ENCODE measurements around the gene KNSTRN. TPM values are rescaled to one million over a fixed set of nuclear protein-coding genes. Genes with fewer than 3 reads are reported as not detected.

The KNSTRN gene, protein sequence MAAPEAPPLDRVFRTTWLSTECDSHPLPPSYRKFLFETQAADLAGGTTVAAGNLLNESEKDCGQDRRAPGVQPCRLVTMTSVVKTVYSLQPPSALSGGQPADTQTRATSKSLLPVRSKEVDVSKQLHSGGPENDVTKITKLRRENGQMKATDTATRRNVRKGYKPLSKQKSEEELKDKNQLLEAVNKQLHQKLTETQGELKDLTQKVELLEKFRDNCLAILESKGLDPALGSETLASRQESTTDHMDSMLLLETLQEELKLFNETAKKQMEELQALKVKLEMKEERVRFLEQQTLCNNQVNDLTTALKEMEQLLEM
- total RNA-seq (10 to 100 TPM in 4 of 7 donors, 1 to 10 TPM in 3; 8.3 to 16.8 (median 11.5) TPM), polyA plus RNA-seq (10 to 100 TPM in 1 of 3 donors, 1 to 10 TPM in 2; 6.0 to 10.3 (median 9.0) TPM)
- long read RNA-seq, donor 1, transcript KNSTRN-201 (9 exons, 1,714 nt) = major isoform, 10 of 11 reads
- long read RNA-seq, donor 1, partial matches to known transcripts = 0 of 11 reads
- long read RNA-seq, donor 1, other reads (novel, unspliced or antisense) = 0 of 11 reads
- long read RNA-seq, donor 2, transcript KNSTRN-201 (9 exons, 1,714 nt) = major isoform, 10 of 10 reads
- long read RNA-seq, donor 2, partial matches to known transcripts = 0 of 10 reads
- long read RNA-seq, donor 2, other reads (novel, unspliced or antisense) = 0 of 10 reads

- Histone ChIP-seq H3K4me3 (peak within 1 kb of the TSS; percentile 64 to 98 (median 80)), H3K9me3 (no peaks in the 10 kb centered on the region), H3K36me3 (peaks cover 3 to 23% (median 13%) of the 10 kb centered on the region in 6 donors), H3K4me1 (peaks cover 0 to 42% (median 23%) of the 10 kb centered on the region in 6 donors), H3K27ac (peak within 1 kb of the TSS in 6 of 8 donors; percentile 39 to 81 (median 66)), H3K27me3 (replicated peaks in 1 of 7) (no peaks in the 10 kb centered on the region)
- WGBS, 5 donors = 6 to 10% (median 6%) methylated on average over 37 to 57 of the region's 57 CpGs
- intact Hi-C loops (cut with DNase I; ENCODE audit: low total_unique reads) = no loop called here
- peak; percentile 96 for DNase-seq
- TF ChIP-seq POLR2A (IDR thresholded peaks at IDR 0.05) = peak in 1 of 3 donors; percentile 6
- peak; percentile 71 to 81 (median 74) for TF ChIP-seq POLR2AphosphoS5 (IDR thresholded peaks at IDR 0.05)
- TF ChIP-seq, protein P1, sequence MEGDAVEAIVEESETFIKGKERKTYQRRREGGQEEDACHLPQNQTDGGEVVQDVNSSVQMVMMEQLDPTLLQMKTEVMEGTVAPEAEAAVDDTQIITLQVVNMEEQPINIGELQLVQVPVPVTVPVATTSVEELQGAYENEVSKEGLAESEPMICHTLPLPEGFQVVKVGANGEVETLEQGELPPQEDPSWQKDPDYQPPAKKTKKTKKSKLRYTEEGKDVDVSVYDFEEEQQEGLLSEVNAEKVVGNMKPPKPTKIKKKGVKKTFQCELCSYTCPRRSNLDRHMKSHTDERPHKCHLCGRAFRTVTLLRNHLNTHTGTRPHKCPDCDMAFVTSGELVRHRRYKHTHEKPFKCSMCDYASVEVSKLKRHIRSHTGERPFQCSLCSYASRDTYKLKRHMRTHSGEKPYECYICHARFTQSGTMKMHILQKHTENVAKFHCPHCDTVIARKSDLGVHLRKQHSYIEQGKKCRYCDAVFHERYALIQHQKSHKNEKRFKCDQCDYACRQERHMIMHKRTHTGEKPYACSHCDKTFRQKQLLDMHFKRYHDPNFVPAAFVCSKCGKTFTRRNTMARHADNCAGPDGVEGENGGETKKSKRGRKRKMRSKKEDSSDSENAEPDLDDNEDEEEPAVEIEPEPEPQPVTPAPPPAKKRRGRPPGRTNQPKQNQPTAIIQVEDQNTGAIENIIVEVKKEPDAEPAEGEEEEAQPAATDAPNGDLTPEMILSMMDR (IDR thresholded peaks at IDR 0.05 in 8 of 11, conservative IDR thresholded peaks at IDR 0.05 in 3 of 11) = peak in 1 of 11 experiments; percentile 28
Observed at GRCh38 chr15:40382580-40383456, at the start of gene KNSTRN. TSS of gene KNSTRN (plus strand) at chr15:40382721. CDS start at chr15:40382836, 115 bp downstream.

DNA sequence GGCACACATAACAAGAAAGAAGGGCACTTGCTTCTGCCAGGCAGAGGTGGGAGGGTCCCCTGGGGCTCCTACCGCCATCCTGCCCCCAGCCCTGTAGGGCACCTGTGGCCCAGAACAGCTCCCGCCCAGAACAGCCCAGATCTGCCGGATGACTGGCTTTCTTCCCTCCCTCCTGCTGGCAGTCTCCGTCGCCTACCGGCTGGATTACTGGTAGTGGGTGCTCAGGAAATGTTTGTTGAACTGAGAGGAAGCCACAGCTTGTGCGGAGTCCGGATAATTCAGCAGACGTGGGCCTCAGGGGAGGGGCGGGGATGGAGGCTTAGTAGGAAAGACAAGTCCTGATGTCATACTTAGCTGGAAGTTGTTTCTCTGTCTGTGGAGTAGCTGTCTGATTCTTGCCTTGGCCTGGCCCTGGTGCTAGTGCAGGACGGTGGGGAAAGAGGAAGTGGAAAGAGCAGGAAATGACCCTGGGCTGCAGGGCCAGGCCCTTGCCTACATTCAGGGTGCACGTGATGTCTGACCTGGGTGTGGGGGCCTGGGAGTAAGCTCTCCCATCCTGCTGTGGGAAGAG, 48.5 kb upstream of the KNSTRN start:
- peaks cover 35 to 100% (median 75%) of the 10 kb centered on the region in 6 donors for H3K4me1 ChIP-seq
- WGBS, 5 donors = 6 to 14% (median 8%) methylated on average over 10 to 12 of the region's 12 CpGs
- peak; percentile 87 for DNase-seq
- H3K27ac ChIP-seq = peak overlapping the region; percentile 63 to 91 (median 84)
- no peaks in the 10 kb centered on the region for H3K36me3 ChIP-seq
- H3K4me3 ChIP-seq = peak overlapping the region in 1 of 8 donors; percentile 53
- no peaks in the 10 kb centered on the region for H3K9me3 ChIP-seq
- intact Hi-C loops (cut with DNase I; ENCODE audit: low total_unique reads) = no loop called here
- TF ChIP-seq POLR2A (IDR thresholded peaks at IDR 0.05) = peak in 1 of 3 donors; percentile 10
- TF ChIP-seq, protein P1 (IDR thresholded peaks at IDR 0.05 in 8 of 11, conservative IDR thresholded peaks at IDR 0.05 in 3 of 11) = peak in 1 of 11 experiments; percentile 19
- peak; percentile 63 to 84 (median 68) for TF ChIP-seq POLR2AphosphoS5 (IDR thresholded peaks at IDR 0.05)
- peaks cover 0 to 8% (median 0%) of the 10 kb centered on the region in 7 donors for H3K27me3 ChIP-seq (replicated peaks in 1 of 7)

- peaks cover 35 to 100% (median 74%) of the 10 kb centered on the region in 6 donors for H3K4me1 ChIP-seq
- no peak for DNase-seq
- TF ChIP-seq, protein P1 (IDR thresholded peaks at IDR 0.05 in 8 of 11, conservative IDR thresholded peaks at IDR 0.05 in 3 of 11) = no peak
- TF ChIP-seq POLR2AphosphoS5 (IDR thresholded peaks at IDR 0.05) = peak in 1 of 3 donors; percentile 0
Observed at GRCh38 chr15:40334541-40334940, 48.0 kb upstream of the KNSTRN start.

More at GRCh38 chr15:40334541-40334940, 48.0 kb upstream of the KNSTRN start:
- H3K27me3 ChIP-seq (replicated peaks in 1 of 7) = peaks cover 0 to 8% (median 0%) of the 10 kb centered on the region in 7 donors
- H3K36me3 ChIP-seq = no peaks in the 10 kb centered on the region
- H3K27ac ChIP-seq = peak overlapping the region; percentile 63 to 91 (median 84)
- no peaks in the 10 kb centered on the region for H3K9me3 ChIP-seq
- intact Hi-C loops (cut with DNase I; ENCODE audit: low total_unique reads) = no loop called here
- peak overlapping the region in 1 of 8 donors; percentile 53 for H3K4me3 ChIP-seq
- 43 to 73% (median 55%) methylated on average over 3 of the region's 3 CpGs for WGBS, 5 donors

Measured in spleen (tissue), 13 donors.